H1 (cell line): ENCODE results near the gene VIT. TPM values are rescaled to one million over a fixed set of nuclear protein-coding genes. Genes with fewer than 3 reads are reported as not detected.

ENCODE experiments used
- CTCF ChIA-PET: fragments of 300-600 bp; sonication (Branson Sonifier 250); formaldehyde crosslinking; loops from one replicate; lab custom pipeline; 2021; ENCODE audit not compliant: partially characterized antibody; lab: Charles Lee
- POLR2A ChIA-PET: fragments of 300-600 bp; sonication (Branson Sonifier 250); formaldehyde crosslinking; loops from one replicate; lab custom pipeline; 2021; ENCODE audit warnings: inconsistent platforms; ENCODE audit not compliant: partially characterized antibody; lab: Charles Lee
- DNase-seq, 2 experiments: peaks; one replicate each; pipeline versions ENCODE4 v3.0.0 to v3.0.0-alpha.2; 2010 to 2022; ENCODE audit warnings: low spot score in 2 of 2, low read depth in 1 of 2, mixed read lengths in 1 of 2
- FAIRE-seq: peaks from 2 replicates; lab custom pipeline; 2011; peaks lifted over from hg19 to GRCh38; lab: Jason Lieb, UNC
- H2AFZ ChIP-seq: 2 replicates; pipeline ENCODE4 v1.8.1; 2012; ENCODE audit warnings: low read length, inconsistent platforms
- H2AK5ac ChIP-seq: 2 replicates; pipeline ENCODE4 v1.6.1; 2013; ENCODE audit warnings: low read depth, low read length
- H2BK120ac ChIP-seq: replicated peaks from 2 replicates; pipeline ENCODE3; 2013; ENCODE audit warnings: low read depth, low read length, inconsistent platforms
- H2BK12ac ChIP-seq: 2 replicates; pipeline ENCODE4 v1.6.1; 2013; ENCODE audit warnings: low read depth, low read length
- H2BK15ac ChIP-seq: 2 replicates; pipeline ENCODE4 v1.6.1; 2013; ENCODE audit warnings: low read length
- H2BK20ac ChIP-seq: 2 replicates; pipeline ENCODE4 v1.6.1; 2013; ENCODE audit warnings: low read length
- H2BK5ac ChIP-seq: 2 replicates; pipeline ENCODE4 v1.6.1; 2013; ENCODE audit warnings: low read depth, low read length
- H3K14ac ChIP-seq: 2 replicates; pipeline ENCODE4 v1.6.1; 2013; ENCODE audit warnings: inconsistent platforms; ENCODE audit not compliant: insufficient read length
- H3K18ac ChIP-seq: 2 replicates; pipeline ENCODE4 v1.6.1; 2013; ENCODE audit warnings: low read length; ENCODE audit errors: extremely low read depth
- H3K23ac ChIP-seq: 2 replicates; pipeline ENCODE4 v1.6.1; 2013; ENCODE audit warnings: inconsistent platforms; ENCODE audit not compliant: insufficient read length
- H3K23me2 ChIP-seq: 2 replicates; pipeline ENCODE4 v1.6.1; 2013; ENCODE audit warnings: low read depth, low read length
- H3K27ac ChIP-seq: 2 replicates; pipeline ENCODE4 v1.6.1; 2011; ENCODE audit warnings: low read depth, low read length, inconsistent platforms
- H3K27me3 ChIP-seq, 4 experiments: replicated peaks in 1 of 4; 1 replicate in 1 of 4; 2 replicates in 3 of 4; pipeline versions ENCODE4 v1.6.1 to v1.8.1; 2011 to 2013; ENCODE audit warnings: low read length in 3 of 4, mild to moderate bottlenecking in 3 of 4, inconsistent platforms in 2 of 4, mixed read lengths in 2 of 4, moderate library complexity in 1 of 4; ENCODE audit not compliant: control insufficient read depth in 3 of 4, insufficient read depth in 3 of 4; ENCODE audit errors: extremely low read depth in 1 of 4
- H3K36me3 ChIP-seq, 4 experiments: 2 replicates each; pipeline versions ENCODE4 v1.6.1 to v1.8.1; 2011 to 2013; ENCODE audit warnings: mild to moderate bottlenecking in 4 of 4, low read length in 3 of 4, moderate library complexity in 2 of 4, control low read depth in 1 of 4, inconsistent platforms in 1 of 4; ENCODE audit not compliant: insufficient read depth in 4 of 4, control insufficient read depth in 2 of 4
- H3K4ac ChIP-seq: replicated peaks from 2 replicates; pipeline ENCODE3; 2013; ENCODE audit warnings: low read length, low read depth, mixed read lengths, inconsistent platforms; ENCODE audit not compliant: insufficient read length
- H3K4me1 ChIP-seq, 4 experiments: replicated peaks in 1 of 4; 1 replicate in 1 of 4; 2 replicates in 3 of 4; pipeline versions ENCODE4 v1.6.1 to v1.8.1; 2011 to 2013; ENCODE audit warnings: low read length in 3 of 4, inconsistent platforms in 2 of 4, mixed read lengths in 1 of 4; ENCODE audit not compliant: insufficient read depth in 4 of 4, control insufficient read depth in 3 of 4
- H3K4me2 ChIP-seq, 2 experiments: 2 replicates each; pipeline versions ENCODE4 v1.6.1 to v1.8.1; 2011 to 2013; ENCODE audit warnings: low read depth in 2 of 2, low read length in 2 of 2, control low read depth in 1 of 2, inconsistent platforms in 1 of 2, mild to moderate bottlenecking in 1 of 2; ENCODE audit not compliant: insufficient read depth in 1 of 2
- H3K4me3 ChIP-seq, 4 experiments: fragments of 200-600, 300-600 bp in 1 of 4; sonication (generic), shearing (Covaris generic), sonication (Bioruptor Twin) in 1 of 4; 2 replicates each; pipeline versions ENCODE4 v1.5.1 to v1.8.1; 2011 to 2016; ENCODE audit warnings: low read length in 4 of 4, low read depth in 3 of 4, control low read depth in 2 of 4, inconsistent platforms in 2 of 4, mild to moderate bottlenecking in 2 of 4, mixed read lengths in 1 of 4, moderate library complexity in 1 of 4; ENCODE audit not compliant: insufficient read depth in 2 of 4; ENCODE audit errors: extremely low read depth in 1 of 4
- H3K56ac ChIP-seq: replicated peaks from 2 replicates; pipeline ENCODE3; 2013; ENCODE audit warnings: low read depth, mild to moderate bottlenecking, mixed read lengths, low read length, inconsistent platforms; ENCODE audit not compliant: insufficient read length
- H3K79me1 ChIP-seq: 2 replicates; pipeline ENCODE4 v1.6.1; 2013; ENCODE audit warnings: low read depth, low read length, control low read depth
- H3K79me2 ChIP-seq, 2 experiments: 2 replicates each; pipeline versions ENCODE4 v1.6.1 to v1.8.1; 2012 to 2013; ENCODE audit warnings: low read length in 2 of 2, mild to moderate bottlenecking in 2 of 2, inconsistent platforms in 1 of 2; ENCODE audit not compliant: insufficient read depth in 2 of 2, control insufficient read depth in 1 of 2
- H3K9ac ChIP-seq, 4 experiments: replicated peaks in 1 of 4; 1 replicate in 1 of 4; 2 replicates in 3 of 4; pipeline versions ENCODE4 v1.6.1 to v1.8.1; 2011 to 2013; ENCODE audit warnings: low read depth in 3 of 4, low read length in 3 of 4, control low read depth in 2 of 4, mild to moderate bottlenecking in 2 of 4, moderate library complexity in 2 of 4, inconsistent platforms in 1 of 4; ENCODE audit errors: extremely low read depth in 1 of 4
- H3K9me3 ChIP-seq, 2 experiments: 2 replicates each; pipeline versions ENCODE4 v1.6.1 to v1.8.1; 2012 to 2013; ENCODE audit warnings: mild to moderate bottlenecking in 2 of 2, moderate library complexity in 2 of 2, control low read depth in 1 of 2, inconsistent platforms in 1 of 2, low read depth in 1 of 2, low read length in 1 of 2, mixed read lengths in 1 of 2; ENCODE audit not compliant: insufficient read depth in 2 of 2
- H4K20me1 ChIP-seq, 2 experiments: replicated peaks in 1 of 2; 2 replicates each; pipeline versions ENCODE3 to v1.8.1; 2011 to 2013; ENCODE audit warnings: inconsistent platforms in 2 of 2, low read length in 2 of 2, mild to moderate bottlenecking in 1 of 2; ENCODE audit not compliant: insufficient read depth in 2 of 2, control insufficient read depth in 1 of 2
- H4K5ac ChIP-seq: 2 replicates; pipeline ENCODE4 v1.6.1; 2013; ENCODE audit warnings: low read length, low read depth, mixed read lengths, inconsistent platforms; ENCODE audit not compliant: insufficient read length
- H4K8ac ChIP-seq: 2 replicates; pipeline ENCODE4 v1.8.0; 2013; ENCODE audit warnings: mild to moderate bottlenecking, moderate library complexity, low read length, inconsistent platforms; ENCODE audit not compliant: insufficient read depth; ENCODE audit errors: extremely low read depth
- H4K91ac ChIP-seq: replicated peaks from 2 replicates; pipeline ENCODE3; 2013; ENCODE audit warnings: low read length, mixed read lengths, inconsistent platforms; ENCODE audit not compliant: insufficient read length
- CEBPB ChIP-seq: IDR thresholded peaks from 2 replicates; pipeline ENCODE4 v1.6.1; 2012; ENCODE audit warnings: low read depth, low read length
- CTBP2 ChIP-seq: IDR thresholded peaks from 2 replicates; pipeline ENCODE4 v1.7.0; 2011; ENCODE audit warnings: borderline replicate concordance, mild to moderate bottlenecking, moderate library complexity, mixed read lengths, low read length; ENCODE audit not compliant: insufficient read depth, insufficient read length
- HDAC2 ChIP-seq, 2 experiments: fragments of 300-600 bp in 1 of 2; sonication (generic) in 1 of 2; IDR thresholded peaks; 2 replicates each; pipeline ENCODE4 v1.6.1; 2011 to 2012; ENCODE audit warnings: low read depth in 2 of 2, low read length in 2 of 2, mild to moderate bottlenecking in 2 of 2, moderate library complexity in 2 of 2, borderline replicate concordance in 1 of 2, inconsistent platforms in 1 of 2
- RAD21 ChIP-seq, 2 experiments: IDR thresholded peaks in 1 of 2; conservative IDR thresholded peaks in 1 of 2; 2 replicates each; pipeline ENCODE4 v1.6.1; 2011; ENCODE audit warnings: low read depth in 2 of 2, low read length in 2 of 2, improper control_type of control experiment in 1 of 2, inconsistent platforms in 1 of 2, mild to moderate bottlenecking in 1 of 2, moderate library complexity in 1 of 2
- SP4 ChIP-seq: IDR thresholded peaks from 2 replicates; pipeline ENCODE4 v1.6.1; 2012; ENCODE audit warnings: low read length, inconsistent platforms
- SRF ChIP-seq: IDR thresholded peaks from 2 replicates; pipeline ENCODE4 v1.6.1; 2011; ENCODE audit warnings: mild to moderate bottlenecking, low read depth, low read length, moderate library complexity
- TAF1 ChIP-seq: IDR thresholded peaks from 2 replicates; pipeline ENCODE4 v1.6.1; 2011; ENCODE audit warnings: mild to moderate bottlenecking, low read depth, low read length
- TBP ChIP-seq: IDR thresholded peaks from 2 replicates; pipeline ENCODE4 v1.6.1; 2011; ENCODE audit warnings: low read depth, low read length, improper control_type of control experiment
- WGBS, 2 experiments: shearing (Covaris generic) in 1 of 2; methylation state at CpG; one replicate each; pipeline versions ENCODE4 v1.1.6 to v1.1.7; 2013 to 2015; ENCODE audit warnings: low lambda C conversion rate in 2 of 2, mixed read lengths in 2 of 2, inconsistent platforms in 1 of 2, low coverage in 1 of 2, missing lambda C conversion rate in 1 of 2; ENCODE audit not compliant: insufficient replicate concordance in 2 of 2, insufficient coverage in 1 of 2, insufficient read length in 1 of 2; ENCODE audit errors: extremely low coverage in 1 of 2, missing lambda C conversion rate in 1 of 2; 5-methylcytosine and 5-hydroxymethylcytosine counted together
- polyA plus RNA-seq, 7 experiments: library from polyadenylated mRNA; depleted of rRNA in 3 of 7; stranded (reverse) in 5 of 7; unstranded in 2 of 7; fragments of >200 nt in 5 of 7; fragments of 200-250 nt in 2 of 7; gene quantifications; 1 replicate in 5 of 7; 2 replicates in 1 of 7; 4 replicates in 1 of 7; pipeline versions ENCODE4 v1.2.1 to v1.2.3, GENCODE V29; 2011 to 2013; ENCODE audit warnings: missing spikeins in 2 of 7, mixed read lengths in 2 of 7
- total RNA-seq: library from RNA; stranded (reverse); fragmentation: NEBNext Ultra II Directional; extraction: Animal tissue kit (Norgen Biotek cat#: 25700); gene quantifications from 2 replicates; pipeline ENCODE4 v1.2.1, GENCODE V29; 2021
- TF ChIP-seq, protein P1 (sequence below), 3 experiments: IDR thresholded peaks; 1 replicate in 2 of 3; 2 replicates in 1 of 3; pipeline versions ENCODE4 v1.5.1 to v1.6.1; 2011; ENCODE audit warnings: low read length in 3 of 3, mild to moderate bottlenecking in 3 of 3, inconsistent platforms in 2 of 3, low read depth in 1 of 3, moderate library complexity in 1 of 3; ENCODE audit not compliant: insufficient read depth in 1 of 3; ENCODE audit errors: control extremely low read depth in 1 of 3
- TF ChIP-seq, protein P2 (sequence below): IDR thresholded peaks from 2 replicates; pipeline ENCODE4 v1.6.1; 2012; ENCODE audit warnings: inconsistent platforms

The VIT gene
- total and polyA plus RNA-seq, 2 of the 8 experiments (the other 6 are each of a cell fraction or from before 2014, with no cell fraction given) = 0.03 TPM; not detected in 1

DNA sequence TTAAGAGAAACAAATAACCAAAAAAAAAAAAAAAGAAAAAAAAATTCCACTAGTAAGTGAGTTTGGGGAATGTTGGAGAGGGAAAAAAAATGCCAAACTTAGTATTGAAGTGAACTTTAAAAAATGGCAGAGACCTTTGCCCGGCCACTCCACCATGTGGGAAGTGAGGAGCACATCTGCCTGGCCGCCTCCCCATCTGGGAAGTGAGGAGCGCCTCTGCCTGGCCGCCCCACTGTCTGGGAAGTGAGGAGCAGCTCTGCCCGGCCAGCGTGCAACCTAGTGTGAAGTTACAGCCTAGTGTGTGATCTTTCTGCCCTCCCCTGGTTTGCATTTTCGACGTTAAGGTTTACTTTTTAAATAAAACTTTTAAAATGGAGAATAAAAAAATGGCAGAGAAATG, 33.9 kb upstream of the VIT start:
- no peak for FAIRE-seq
- Histone ChIP-seq H2AK5ac (no peak overlapping the region), H3K36me3 (no peaks in the 10 kb centered on the region), H3K79me1 (no peaks in the 10 kb centered on the region), H3K79me2 (no peaks in the 10 kb centered on the region), H2BK12ac (no peak overlapping the region), H4K8ac (0 out of 2 replicates have a peak overlapping the region, but pooled peaks have one; percentile 16), H3K9me3 (peaks cover 0 to 2% of the 10 kb centered on the region in 2 experiments; a peak in 1 of 4 replicates), H2BK20ac (no peak overlapping the region), H2BK15ac (no peak overlapping the region), H3K27ac (no peak overlapping the region), H3K18ac (no peak overlapping the region), H4K20me1 (no peaks in the 10 kb centered on the region), H2BK120ac (no peak overlapping the region)
- 90% methylated on average over 8 of the region's 8 CpGs; no CpG with 5 or more reads in 1 of the 2 experiments for WGBS, 2 experiments
- CTCF ChIA-PET = interaction anchor here (0.7 to 2.8 kb wide), 7 partner anchors 8 to 310 kb away, joined by 3 to 11 read pairs (median 6); no protein-coding TSS in a partner anchor
- no peak for DNase-seq
- TF ChIP-seq CTBP2 (no peak), TAF1 (no peak), TBP (no peak), SP4 (no peak), CEBPB (no peak), RAD21 (IDR thresholded peaks at IDR 0.05 in 1 of 2, conservative IDR thresholded peaks at IDR 0.05 in 1 of 2; ENCODE audit: low read depth in 2 of 2, low read length in 2 of 2) (peak in 1 of 2 experiments; percentile 36; a peak in 2 of 4 replicates), HDAC2 (IDR thresholded peaks at IDR 0.05; ENCODE audit: borderline replicate concordance in 1 of 2, low read depth in 2 of 2, low read length in 2 of 2) (no peak), SRF (no peak)
- TF ChIP-seq, protein P1, sequence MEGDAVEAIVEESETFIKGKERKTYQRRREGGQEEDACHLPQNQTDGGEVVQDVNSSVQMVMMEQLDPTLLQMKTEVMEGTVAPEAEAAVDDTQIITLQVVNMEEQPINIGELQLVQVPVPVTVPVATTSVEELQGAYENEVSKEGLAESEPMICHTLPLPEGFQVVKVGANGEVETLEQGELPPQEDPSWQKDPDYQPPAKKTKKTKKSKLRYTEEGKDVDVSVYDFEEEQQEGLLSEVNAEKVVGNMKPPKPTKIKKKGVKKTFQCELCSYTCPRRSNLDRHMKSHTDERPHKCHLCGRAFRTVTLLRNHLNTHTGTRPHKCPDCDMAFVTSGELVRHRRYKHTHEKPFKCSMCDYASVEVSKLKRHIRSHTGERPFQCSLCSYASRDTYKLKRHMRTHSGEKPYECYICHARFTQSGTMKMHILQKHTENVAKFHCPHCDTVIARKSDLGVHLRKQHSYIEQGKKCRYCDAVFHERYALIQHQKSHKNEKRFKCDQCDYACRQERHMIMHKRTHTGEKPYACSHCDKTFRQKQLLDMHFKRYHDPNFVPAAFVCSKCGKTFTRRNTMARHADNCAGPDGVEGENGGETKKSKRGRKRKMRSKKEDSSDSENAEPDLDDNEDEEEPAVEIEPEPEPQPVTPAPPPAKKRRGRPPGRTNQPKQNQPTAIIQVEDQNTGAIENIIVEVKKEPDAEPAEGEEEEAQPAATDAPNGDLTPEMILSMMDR (IDR thresholded peaks at IDR 0.05; ENCODE audit: control extremely low read depth in 1 of 3, insufficient read depth in 1 of 3, low read depth in 1 of 3, low read length in 3 of 3) = peak in 1 of 3 experiments; percentile 3; a peak in 1 of 4 replicates
- TF ChIP-seq, protein P2, sequence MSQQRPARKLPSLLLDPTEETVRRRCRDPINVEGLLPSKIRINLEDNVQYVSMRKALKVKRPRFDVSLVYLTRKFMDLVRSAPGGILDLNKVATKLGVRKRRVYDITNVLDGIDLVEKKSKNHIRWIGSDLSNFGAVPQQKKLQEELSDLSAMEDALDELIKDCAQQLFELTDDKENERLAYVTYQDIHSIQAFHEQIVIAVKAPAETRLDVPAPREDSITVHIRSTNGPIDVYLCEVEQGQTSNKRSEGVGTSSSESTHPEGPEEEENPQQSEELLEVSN = no peak
- TF ChIP-seq, all 59 proteins: peak for 2
- Histone ChIP-seq H3K4me3 (no peak overlapping the region), H3K27me3 (no peaks in the 10 kb centered on the region), H3K4me2 (no peak overlapping the region), H3K14ac (no peak overlapping the region), H3K9ac (no peak overlapping the region), H3K23ac (no peak overlapping the region), H3K56ac (no peak overlapping the region), H3K4me1 (peaks cover 0 to 2% (median under 1%) of the 10 kb centered on the region in 4 experiments; a peak in 1 of 7 replicates), H2BK5ac (no peak overlapping the region), H3K23me2 (no peaks in the 10 kb centered on the region), H3K4ac (no peak overlapping the region), H2AFZ (no peak overlapping the region), H4K5ac (no peak overlapping the region), H4K91ac (no peak overlapping the region)
- POLR2A ChIA-PET = interaction anchor here (1.0 kb wide), 1 partner anchor 103 kb away, joined by 3 read pairs; no protein-coding TSS in a partner anchor
